ENCODE results near the gene STC2. TPM values are rescaled to one million over a fixed set of nuclear protein-coding genes. Genes with fewer than 3 reads are reported as not detected.

STC2 gene
- total and polyA plus RNA-seq, 2 of the 4 experiments (the other 2 are of a cell fraction), result 87.5 to 270 TPM

GRCh38 chr5:173302546-173303155, 25.6 kb downstream of the STC2 start:
- Histone ChIP-seq H3K4me3 (ENCODE audit: insufficient read depth, low read depth, low read length) (no peak overlapping the region), H3K27ac (ENCODE audit: insufficient read depth, low read length) (no peak overlapping the region), H3K23ac (ENCODE audit: low read depth, low read length) (no peak overlapping the region), H3K27me3 (ENCODE audit: control insufficient read depth, insufficient read depth, low read length) (no peaks in the 10 kb centered on the region), H3K14ac (replicated peaks; ENCODE audit: low read depth, low read length) (0 out of 2 replicates have a peak overlapping the region, but pooled peaks have one; percentile 22), H2BK120ac (ENCODE audit: low read depth, low read length) (peak overlapping the region; percentile 70; the same call in 1 of the 2 replicates), H2AK5ac (ENCODE audit: low read depth, low read length) (no peak overlapping the region; the same call in 1 of the 2 replicates), H2AK9ac (replicated peaks; ENCODE audit: low read depth, low read length, poor library complexity) (peak overlapping the region; percentile 84), H3K9ac (ENCODE audit: low read depth, low read length) (no peak overlapping the region), H2BK15ac (ENCODE audit: low read depth, low read length) (0 out of 3 replicates have a peak overlapping the region, but pooled peaks have one; percentile 48), H3K36me3 (ENCODE audit: control insufficient read depth, insufficient read depth, low read length) (no peaks in the 10 kb centered on the region), H2AFZ (replicated peaks; ENCODE audit: low read length, poor library complexity) (peak overlapping the region; percentile 84), H2BK20ac (ENCODE audit: low read depth, low read length) (peak overlapping the region; percentile 22; the same call in 1 of the 2 replicates), H4K20me1 (ENCODE audit: insufficient read depth, low read length) (peaks cover 3% of the 10 kb centered on the region; the same call in 1 of the 2 replicates), H3K4me1 (ENCODE audit: control insufficient read depth, insufficient read depth, low read length) (peaks cover 16% of the 10 kb centered on the region), H3K9me1 (ENCODE audit: insufficient read depth, low read length) (peaks cover 7% of the 10 kb centered on the region; the same call in 1 of the 2 replicates), H3K9me3 (ENCODE audit: control insufficient read depth, insufficient read depth, low read length) (peaks cover under 1% of the 10 kb centered on the region; the same call in 1 of the 2 replicates), H3K4ac (ENCODE audit: low read depth, low read length) (peak overlapping the region; percentile 39), H3K79me1 (ENCODE audit: low read depth in 1 of 2, low read length in 2 of 2) (no peaks in the 10 kb centered on the region), H4K5ac (ENCODE audit: low read depth, low read length) (no peak overlapping the region), H3K18ac (ENCODE audit: low read depth, low read length) (no peak overlapping the region), H2BK5ac (ENCODE audit: low read depth, low read length, poor library complexity, severe bottlenecking) (peak overlapping the region; percentile 21), H4K91ac (ENCODE audit: insufficient read depth, low read depth, low read length) (no peak overlapping the region), H3K56ac (ENCODE audit: extremely low read depth, insufficient read depth, low read length) (no peak overlapping the region), H4K8ac (ENCODE audit: low read depth in 2 of 2, low read length in 2 of 2) (peak overlapping the region in 1 of 2 experiments; percentile 26; a peak in 1 of 4 replicates), H3K4me2 (ENCODE audit: low read depth, low read length) (no peak overlapping the region)
- DNase-seq (peak; percentile 82), ATAC-seq (ENCODE audit: low read depth) (peak; percentile 95)
- dilution Hi-C loops (cut with HindIII; ENCODE audit: low sequenced_read_pairs, unreplicated experiment) (no loop called here), intact Hi-C loops (cut with micrococcal nuclease) (no loop called here), in situ Hi-C loops (cut with MboI; ENCODE audit: low sequenced_read_pairs) (no loop called here)
- ChIA-PET POLR2A (ENCODE audit: unreplicated experiment) (interaction anchor here (1.2 kb wide), 1 partner anchor 9 kb away, joined by 3 read pairs; no protein-coding TSS in a partner anchor), CTCF (interaction anchor here (1.2 kb wide), 1 partner anchor 8 kb away, joined by 3 read pairs; no protein-coding TSS in a partner anchor)
- peak; percentile 38; the same call in 1 of the 2 replicates for TF ChIP-seq MAZ (IDR thresholded peaks at IDR 0.05; ENCODE audit: borderline replicate concordance, low read depth, low read length)
- TF ChIP-seq FOS (IDR thresholded peaks at IDR 0.05; ENCODE audit: low read depth, low read length), result 0 out of 2 replicates have a peak, but pooled peaks have one; percentile 26
- TF ChIP-seq RFX5 (IDR thresholded peaks at IDR 0.05; ENCODE audit: low read depth, low read length), result no peak
- BruUV-seq (replicated peaks), result no TSS peak
- WGBS, 2 experiments (ENCODE audit: extremely low coverage in 2 of 2, insufficient read length in 1 of 2), result no CpG with 5 or more reads among the region's 6 CpGs

Data from IMR-90 (cell line).